Type B pancreatic cell (in vitro differentiated cells): Measurements from ENCODE around the gene CHID1. TPM values are rescaled to one million over a fixed set of nuclear protein-coding genes. Genes with fewer than 3 reads are reported as not detected.

ENCODE experiments used
- DNase-seq: peaks from one replicate; pipeline ENCODE4 v3.0.0; 2021; ENCODE audit warnings: mixed read lengths; ENCODE audit not compliant: unreplicated experiment; ENCODE audit errors: extremely low spot score
- H3K27ac Mint-ChIP-seq: 2 replicates; pipeline ENCODE4 v1.8.0; 2021; ENCODE audit warnings: mild to moderate bottlenecking, mixed read lengths
- H3K27me3 Mint-ChIP-seq: 2 replicates; pipeline ENCODE4 v1.8.0; 2021; ENCODE audit warnings: mixed read lengths
- H3K36me3 Mint-ChIP-seq: 2 replicates; pipeline ENCODE4 v1.8.0; 2021; ENCODE audit warnings: mixed read lengths
- H3K4me1 Mint-ChIP-seq: one replicate; pipeline ENCODE4 v1.8.0; 2021; ENCODE audit warnings: mixed read lengths; ENCODE audit not compliant: unreplicated experiment
- H3K4me3 Mint-ChIP-seq: 2 replicates; pipeline ENCODE4 v1.8.0; 2021; ENCODE audit warnings: mild to moderate bottlenecking, mixed read lengths
- H3K9me3 Mint-ChIP-seq: 2 replicates; pipeline ENCODE4 v1.8.0; 2021; ENCODE audit warnings: mixed read lengths
- total RNA-seq: library from RNA; stranded (reverse); gene quantifications from 2 replicates; pipeline ENCODE4 v1.2.1, GENCODE V29; 2021; ENCODE audit warnings: low replicate concordance
- TF ChIP-seq, protein P1 (sequence below): fragments of 200-600 bp; sonication (generic); conservative IDR thresholded peaks from 2 replicates; pipeline ENCODE4 v1.5.0; 2021; ENCODE audit warnings: antibody characterized with exemption, mild to moderate bottlenecking

The CHID1 gene
- total RNA-seq, 1 donor from 2014 or later = 98.9 TPM

DNA sequence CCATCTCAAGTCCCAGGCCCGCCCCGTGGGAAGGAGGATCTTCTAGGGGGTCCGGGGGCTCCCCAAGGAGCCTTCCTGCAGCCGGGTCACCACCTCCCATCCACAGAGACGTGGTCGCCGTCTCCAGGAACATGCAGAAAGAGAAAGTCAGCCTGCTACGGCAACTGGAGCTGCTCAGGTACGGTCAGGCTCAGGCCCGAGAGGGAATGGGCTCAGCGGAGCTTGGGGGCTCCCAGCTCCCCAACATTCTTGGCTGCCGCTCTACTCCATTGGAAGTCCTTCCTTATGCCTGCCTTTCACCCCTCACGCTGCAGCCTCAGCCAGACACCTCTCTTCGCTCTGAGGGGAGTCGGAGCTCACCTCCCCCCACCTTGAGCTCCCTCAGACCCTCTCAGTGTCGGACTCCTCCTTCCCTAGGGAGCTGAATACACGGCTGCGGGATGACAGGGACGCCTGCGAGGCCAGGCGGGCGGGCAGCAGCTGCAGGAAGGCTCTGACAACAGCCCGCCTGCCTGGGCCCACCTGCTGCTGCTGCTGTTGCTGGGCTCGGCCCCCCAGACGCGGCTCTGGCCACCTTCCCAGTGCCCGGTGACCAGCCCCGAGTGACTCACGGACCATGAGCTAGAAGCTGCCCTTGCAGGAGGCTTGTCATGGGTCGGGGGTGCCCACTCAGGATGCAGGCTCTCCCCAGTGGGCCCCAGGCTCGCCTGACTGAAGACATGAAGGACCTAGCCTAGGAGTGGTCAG is 79.3 kb downstream of the CHID1 start:
- DNase-seq = no peak
- Mint-ChIP-seq H3K36me3 (no peaks in the 10 kb centered on the region), H3K9me3 (no peaks in the 10 kb centered on the region), H3K27me3 (peaks cover 45% of the 10 kb centered on the region), H3K4me3 (peak overlapping the region; percentile 67), H3K4me1 (peaks cover 10% of the 10 kb centered on the region), H3K27ac (no peak overlapping the region)
- TF ChIP-seq, protein P1, sequence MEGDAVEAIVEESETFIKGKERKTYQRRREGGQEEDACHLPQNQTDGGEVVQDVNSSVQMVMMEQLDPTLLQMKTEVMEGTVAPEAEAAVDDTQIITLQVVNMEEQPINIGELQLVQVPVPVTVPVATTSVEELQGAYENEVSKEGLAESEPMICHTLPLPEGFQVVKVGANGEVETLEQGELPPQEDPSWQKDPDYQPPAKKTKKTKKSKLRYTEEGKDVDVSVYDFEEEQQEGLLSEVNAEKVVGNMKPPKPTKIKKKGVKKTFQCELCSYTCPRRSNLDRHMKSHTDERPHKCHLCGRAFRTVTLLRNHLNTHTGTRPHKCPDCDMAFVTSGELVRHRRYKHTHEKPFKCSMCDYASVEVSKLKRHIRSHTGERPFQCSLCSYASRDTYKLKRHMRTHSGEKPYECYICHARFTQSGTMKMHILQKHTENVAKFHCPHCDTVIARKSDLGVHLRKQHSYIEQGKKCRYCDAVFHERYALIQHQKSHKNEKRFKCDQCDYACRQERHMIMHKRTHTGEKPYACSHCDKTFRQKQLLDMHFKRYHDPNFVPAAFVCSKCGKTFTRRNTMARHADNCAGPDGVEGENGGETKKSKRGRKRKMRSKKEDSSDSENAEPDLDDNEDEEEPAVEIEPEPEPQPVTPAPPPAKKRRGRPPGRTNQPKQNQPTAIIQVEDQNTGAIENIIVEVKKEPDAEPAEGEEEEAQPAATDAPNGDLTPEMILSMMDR = no peak

GRCh38 chr11:830295-831117 is 80.1 kb downstream of the CHID1 start:
- DNase-seq = no peak
- peaks cover 45% of the 10 kb centered on the region for H3K27me3 Mint-ChIP-seq
- H3K4me3 Mint-ChIP-seq = peak overlapping the region; percentile 67

DNA sequence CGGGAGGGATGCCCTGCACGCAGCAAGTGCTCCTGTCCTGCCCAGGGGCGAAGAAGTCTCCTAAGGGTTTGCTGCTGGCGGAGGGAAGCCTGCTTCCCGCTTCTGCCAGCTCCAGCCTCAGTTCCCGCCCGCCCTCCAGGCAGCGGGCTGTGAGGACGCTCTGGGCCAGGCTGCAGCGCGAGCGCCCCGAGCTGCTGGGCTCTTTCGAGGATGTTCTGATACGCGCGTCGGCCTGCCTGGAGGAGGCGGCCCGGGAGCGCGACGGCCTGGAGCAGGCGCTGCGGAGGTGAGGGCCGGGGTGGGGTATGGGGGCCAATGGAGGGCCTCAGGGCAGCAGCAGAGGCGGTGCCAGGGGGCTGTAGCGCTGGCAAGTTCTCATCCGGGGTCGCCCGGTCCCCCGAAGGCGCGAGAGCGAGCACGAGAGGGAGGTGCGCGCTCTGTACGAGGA is 80.7 kb downstream of the CHID1 start:
- Mint-ChIP-seq H3K27me3 (peaks cover 45% of the 10 kb centered on the region), H3K4me1 (peaks cover 10% of the 10 kb centered on the region), H3K36me3 (no peaks in the 10 kb centered on the region), H3K9me3 (no peaks in the 10 kb centered on the region), H3K4me3 (peak overlapping the region; percentile 67), H3K27ac (no peak overlapping the region)
- no peak for DNase-seq
- TF ChIP-seq, protein P1 = no peak

More at GRCh38 chr11:830295-831117, 80.1 kb downstream of the CHID1 start:
- Mint-ChIP-seq H3K4me1 (peaks cover 10% of the 10 kb centered on the region), H3K9me3 (no peaks in the 10 kb centered on the region), H3K27ac (no peak overlapping the region), H3K36me3 (no peaks in the 10 kb centered on the region)
- TF ChIP-seq, protein P1 = no peak

- H3K4me1 Mint-ChIP-seq = peaks cover 10% of the 10 kb centered on the region
- H3K9me3 Mint-ChIP-seq = no peaks in the 10 kb centered on the region
- no peak for DNase-seq
- H3K4me3 Mint-ChIP-seq = peak overlapping the region; percentile 59
- peak overlapping the region; percentile 29 for H3K27ac Mint-ChIP-seq
- H3K27me3 Mint-ChIP-seq = peaks cover 45% of the 10 kb centered on the region
- TF ChIP-seq, protein P1 = no peak
- H3K36me3 Mint-ChIP-seq = no peaks in the 10 kb centered on the region
These were observed 81.3 kb downstream of the CHID1 start for GRCh38 chr11:829176-829846.

GRCh38 chr11:828506-829175 is 82.0 kb downstream of the CHID1 start:
- no peaks in the 10 kb centered on the region for H3K9me3 Mint-ChIP-seq
- peaks cover 45% of the 10 kb centered on the region for H3K27me3 Mint-ChIP-seq
- TF ChIP-seq, protein P1 = no peak
- H3K27ac Mint-ChIP-seq = peak overlapping the region; percentile 29
- peaks cover 10% of the 10 kb centered on the region for H3K4me1 Mint-ChIP-seq
- H3K36me3 Mint-ChIP-seq = no peaks in the 10 kb centered on the region
- DNase-seq = no peak
- H3K4me3 Mint-ChIP-seq = peak overlapping the region; percentile 83
